Fibroblast of mammary gland (primary cell): Measurements from ENCODE around the gene BOLA1.
"Not testable (repeated sequence)": the region's sequence is repeated elsewhere in the genome, so short reads cannot be mapped to it uniquely, and the experiment has no call there.

Experiments
- DNase-seq: peaks from one replicate; pipeline ENCODE4 v3.0.0-alpha.2; 2010; ENCODE audit warnings: low read depth
- H3K4me3 ChIP-seq: 2 replicates; pipeline ENCODE4 v1.5.1; 2011; ENCODE audit warnings: low read depth, mild to moderate bottlenecking, low read length, moderate library complexity; ENCODE audit not compliant: control insufficient read depth
- CTCF ChIP-seq: conservative IDR thresholded peaks from 2 replicates; pipeline ENCODE4 v1.5.1; 2011; ENCODE audit warnings: low read depth, low read length, inconsistent platforms; ENCODE audit not compliant: control insufficient read depth, insufficient read depth

Gene BOLA1

DNA sequence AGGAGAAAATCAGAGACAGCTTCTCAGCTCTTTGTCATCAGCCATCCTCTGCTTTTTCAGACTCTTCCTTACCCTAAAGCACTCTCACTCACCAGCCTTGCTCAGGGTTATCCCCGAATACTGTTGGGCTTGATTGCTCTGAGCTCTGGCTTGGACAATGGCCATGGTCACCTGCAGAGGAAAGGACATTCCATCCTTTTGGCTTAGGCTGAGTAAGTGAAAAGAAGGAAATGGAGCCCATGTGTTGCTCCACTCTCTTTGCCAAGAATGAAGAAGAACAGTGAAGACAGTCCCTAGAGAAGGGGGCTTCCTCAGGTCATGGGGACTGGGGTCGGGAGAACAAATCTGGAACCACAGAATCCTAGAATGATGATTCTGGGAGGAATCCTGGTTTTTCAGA lies 35.0 kb downstream of the BOLA1 start:
- no peak for TF ChIP-seq CTCF
- no peak overlapping the region for H3K4me3 ChIP-seq
- no peak for DNase-seq

GRCh38 chr1:149936170-149936991 lies 37.0 kb downstream of the BOLA1 start, which contains the start of gene MTMR11:
MTMR11 (minus strand) TSS chr1:149936879; CDS start chr1:149936647, 232 bp downstream.
- peak; percentile 42 for DNase-seq
- H3K4me3 ChIP-seq = peak within 1 kb of the TSS; percentile 82
- TF ChIP-seq CTCF = no peak

DNA sequence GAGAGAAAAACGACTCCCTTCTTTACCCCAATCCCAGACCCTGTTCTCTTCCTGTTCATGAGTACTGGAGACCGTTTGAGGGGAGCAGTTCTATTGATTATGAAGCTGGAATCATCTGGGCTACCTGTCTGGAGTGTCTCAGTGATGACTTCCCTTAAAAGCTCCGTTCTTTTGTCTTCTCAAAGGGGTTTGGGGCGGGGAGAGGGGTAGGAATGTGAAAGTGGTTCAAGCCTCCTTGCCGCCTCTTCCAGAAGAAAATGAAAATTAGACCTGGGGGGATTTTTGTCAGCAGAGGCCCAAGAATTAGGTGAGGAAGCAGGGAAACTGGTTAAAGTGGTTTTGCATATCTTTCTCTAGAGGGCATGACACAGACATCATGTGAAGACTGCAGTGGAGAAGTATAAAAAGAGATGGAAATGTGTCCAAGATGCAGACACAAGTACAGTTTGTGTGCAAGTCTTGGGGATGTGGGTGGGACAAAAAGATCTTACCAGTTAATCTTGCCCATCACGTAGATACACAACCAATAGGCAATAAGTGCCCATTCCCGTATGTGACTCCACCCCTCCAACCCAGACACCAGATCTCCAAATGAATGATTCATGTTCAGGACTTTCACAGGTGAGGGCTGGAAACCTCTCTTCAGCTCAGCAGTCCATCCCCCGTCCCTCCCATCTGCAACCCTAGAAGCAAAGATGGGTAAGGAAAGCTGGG lies 37.8 kb downstream of the BOLA1 start:
- peak overlapping the region; percentile 82 for H3K4me3 ChIP-seq
- peak; percentile 71 for DNase-seq
- TF ChIP-seq CTCF = no peak

GRCh38 chr1:149937759-149938158 lies 38.4 kb downstream of the BOLA1 start:
- TF ChIP-seq CTCF = no peak
- no peak overlapping the region for H3K4me3 ChIP-seq
- DNase-seq = no peak

GRCh38 chr1:149938668-149939003 lies 39.3 kb downstream of the BOLA1 start:
- DNase-seq = not testable (repeated sequence)
- peak overlapping the region; percentile 52 for H3K4me3 ChIP-seq

DNA sequence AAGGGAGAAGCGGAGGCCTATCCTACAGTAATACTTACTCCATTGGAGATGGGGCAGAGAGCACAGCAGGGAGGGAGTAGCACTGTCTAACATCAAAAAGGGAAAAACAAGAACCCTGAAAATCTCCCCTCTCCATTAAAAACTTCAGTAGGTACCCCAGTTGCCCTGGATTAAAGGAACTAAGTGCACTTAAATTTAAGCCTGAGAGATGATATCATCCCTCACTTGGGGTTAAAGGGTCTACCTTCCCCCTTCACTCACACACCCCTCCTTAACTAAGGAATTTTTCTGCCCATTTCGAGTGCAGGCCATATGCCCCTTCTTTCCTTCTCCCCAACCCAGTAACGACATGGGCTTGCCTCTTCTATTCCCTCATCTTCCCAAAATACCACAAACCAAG lies 41.1 kb downstream of the BOLA1 start:
- no peak for TF ChIP-seq CTCF
- DNase-seq = no peak

DNA sequence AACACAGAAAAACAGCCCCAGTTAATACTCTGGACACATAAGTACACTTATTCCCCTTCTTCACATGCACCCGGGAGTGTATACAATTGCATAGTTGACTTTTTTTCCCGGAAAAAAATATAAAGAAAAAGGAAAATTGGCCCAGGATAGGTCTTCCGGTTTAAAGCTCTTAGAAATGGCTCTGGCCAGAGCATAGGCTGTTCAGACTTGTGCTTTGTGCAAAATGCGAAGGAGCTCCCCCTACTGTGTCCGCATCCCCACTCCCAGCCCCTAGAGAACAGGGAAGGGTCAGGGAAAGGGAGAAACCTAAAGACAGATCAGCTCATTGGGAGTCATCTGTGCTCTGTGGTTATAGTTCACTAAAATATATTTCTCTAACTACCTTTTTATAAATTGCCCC lies 42.8 kb downstream of the BOLA1 start:
- no peak overlapping the region for H3K4me3 ChIP-seq
- peak; percentile 63 for DNase-seq
- TF ChIP-seq CTCF = peak; percentile 38

More for the DNA sequence above, 41.1 kb downstream of the BOLA1 start:
- H3K4me3 ChIP-seq = no peak overlapping the region
